Mesothelial cell of epicardium (in vitro differentiated cells): Measurements from ENCODE around the gene ADAMTS9. TPM values are rescaled to one million over a fixed set of nuclear protein-coding genes. Genes with fewer than 3 reads are reported as not detected.

ENCODE experiments used
- DNase-seq, 2 experiments: peaks; one replicate each; pipeline ENCODE4 v3.0.0; 2021; ENCODE audit warnings: low spot score in 2 of 2; ENCODE audit not compliant: unreplicated experiment in 2 of 2
- H3K27ac Mint-ChIP-seq: 2 replicates; pipeline ENCODE4 v1.8.0; 2021; ENCODE audit warnings: mixed read lengths
- H3K27me3 Mint-ChIP-seq: 2 replicates; pipeline ENCODE4 v1.8.0; 2021; ENCODE audit warnings: low read depth, mixed read lengths
- H3K36me3 Mint-ChIP-seq: 2 replicates; pipeline ENCODE4 v1.8.0; 2021; ENCODE audit warnings: mixed read lengths
- H3K4me1 Mint-ChIP-seq: 2 replicates; pipeline ENCODE4 v1.8.0; 2021; ENCODE audit warnings: mixed read lengths
- H3K4me3 Mint-ChIP-seq: 2 replicates; pipeline ENCODE4 v1.8.0; 2021; ENCODE audit warnings: mild to moderate bottlenecking, moderate library complexity, mixed read lengths
- H3K9me3 Mint-ChIP-seq: 2 replicates; pipeline ENCODE4 v1.8.0; 2021; ENCODE audit warnings: mixed read lengths
- CTCF ChIP-seq: fragments of 200-600 bp; sonication (generic); IDR thresholded peaks from one replicate; pipeline ENCODE4 v1.5.0; 2021; ENCODE audit warnings: antibody characterized with exemption; ENCODE audit not compliant: unreplicated experiment
- total RNA-seq: library from RNA; stranded (reverse); gene quantifications from 3 replicates; pipeline ENCODE4 v1.2.1, GENCODE V29; 2021

The ADAMTS9 gene
- total RNA-seq, 1 donor from 2014 or later: 127 TPM

GRCh38 chr3:64685331-64685799 is 2.4 kb downstream of the ADAMTS9 start:
- peak overlapping the region; percentile 95 for H3K27ac Mint-ChIP-seq
- TF ChIP-seq CTCF: no peak
- peak in 1 of 2 experiments; percentile 52 for DNase-seq

DNA sequence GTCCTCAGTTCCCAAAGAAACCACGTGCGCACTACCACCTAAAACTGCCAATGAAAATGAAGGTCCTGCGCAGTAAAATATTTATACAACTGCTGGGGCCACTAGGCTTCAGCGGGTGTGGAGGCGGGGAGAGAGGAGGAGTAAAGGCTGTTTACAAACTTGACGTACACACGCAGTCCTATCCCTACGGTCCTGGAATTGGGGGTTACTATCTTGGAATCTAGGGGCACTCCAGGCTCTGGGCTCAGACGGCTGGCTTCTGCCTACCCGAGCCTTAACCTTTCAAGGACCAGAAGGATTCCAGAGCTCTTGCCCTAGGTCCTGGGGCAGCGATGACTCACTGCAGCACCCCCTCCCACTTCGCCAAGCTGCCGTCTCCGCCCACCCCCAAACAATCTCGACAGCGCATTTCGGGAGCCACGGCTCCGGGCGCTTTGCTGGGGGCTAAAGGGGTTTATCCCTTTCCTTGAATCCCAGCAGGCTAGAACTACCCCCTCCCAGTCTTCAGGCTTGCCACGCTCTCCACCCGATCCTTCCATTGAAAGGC is 3.0 kb downstream of the ADAMTS9 start:
- Mint-ChIP-seq H3K4me1 (peaks cover 34% of the 10 kb centered on the region), H3K9me3 (no peaks in the 10 kb centered on the region), H3K4me3 (peak overlapping the region; percentile 95), H3K36me3 (peaks cover 3% of the 10 kb centered on the region), H3K27me3 (peaks cover 28% of the 10 kb centered on the region), H3K27ac (peak overlapping the region; percentile 95)
- peak in 1 of 2 experiments; percentile 51 for DNase-seq
- TF ChIP-seq CTCF: no peak

More at GRCh38 chr3:64685331-64685799, 2.4 kb downstream of the ADAMTS9 start:
- peaks cover 33% of the 10 kb centered on the region for H3K27me3 Mint-ChIP-seq
- H3K36me3 Mint-ChIP-seq: peaks cover 3% of the 10 kb centered on the region
- H3K9me3 Mint-ChIP-seq: no peaks in the 10 kb centered on the region
- peaks cover 35% of the 10 kb centered on the region for H3K4me1 Mint-ChIP-seq
- peak overlapping the region; percentile 95 for H3K4me3 Mint-ChIP-seq

- H3K4me3 Mint-ChIP-seq: no peak overlapping the region
- peaks cover 27% of the 10 kb centered on the region for H3K4me1 Mint-ChIP-seq
Observed at GRCh38 chr3:64681827-64682226, 6.0 kb downstream of the ADAMTS9 start.

GRCh38 chr3:64681015-64681414 is 6.8 kb downstream of the ADAMTS9 start:
- TF ChIP-seq CTCF: no peak
- Mint-ChIP-seq H3K27me3 (peaks cover 18% of the 10 kb centered on the region), H3K9me3 (no peaks in the 10 kb centered on the region), H3K27ac (no peak overlapping the region), H3K36me3 (peaks cover 6% of the 10 kb centered on the region), H3K4me3 (no peak overlapping the region), H3K4me1 (peaks cover 26% of the 10 kb centered on the region)
- DNase-seq: no peak

More at GRCh38 chr3:64681827-64682226, 6.0 kb downstream of the ADAMTS9 start:
- H3K9me3 Mint-ChIP-seq: no peaks in the 10 kb centered on the region
- no peak overlapping the region for H3K27ac Mint-ChIP-seq
- DNase-seq: no peak
- peaks cover 6% of the 10 kb centered on the region for H3K36me3 Mint-ChIP-seq
- H3K27me3 Mint-ChIP-seq: peaks cover 20% of the 10 kb centered on the region
- TF ChIP-seq CTCF: no peak

DNA sequence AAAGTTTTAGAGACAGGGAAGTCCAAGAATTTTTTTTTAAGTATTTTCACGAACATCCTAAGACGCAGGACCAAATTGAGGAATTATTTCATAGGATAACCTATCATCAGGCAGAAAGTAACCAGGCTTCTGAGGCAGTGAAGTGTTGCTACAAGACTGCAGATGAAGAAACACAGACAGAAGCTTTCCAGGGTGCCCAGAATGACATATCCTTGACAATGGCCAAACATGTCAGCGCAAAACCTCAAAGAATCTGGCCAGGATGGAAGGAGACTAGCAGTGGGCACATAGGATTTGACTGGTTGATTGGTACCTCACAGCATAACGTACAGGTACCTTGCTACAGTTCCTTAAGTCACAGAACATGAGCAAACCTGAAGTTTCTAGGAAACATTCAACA is 7.5 kb downstream of the ADAMTS9 start:
- H3K9me3 Mint-ChIP-seq: no peaks in the 10 kb centered on the region
- H3K36me3 Mint-ChIP-seq: peaks cover 6% of the 10 kb centered on the region
- TF ChIP-seq CTCF: no peak
- no peak overlapping the region for H3K27ac Mint-ChIP-seq
- peaks cover 18% of the 10 kb centered on the region for H3K27me3 Mint-ChIP-seq
- no peak for DNase-seq
- no peak overlapping the region for H3K4me3 Mint-ChIP-seq
- H3K4me1 Mint-ChIP-seq: peaks cover 27% of the 10 kb centered on the region
